Central memory CD8-positive, alpha-beta T cell (primary cell): ENCODE measurements around the gene USO1.
"Not testable (repeated sequence)": the region's sequence is repeated elsewhere in the genome, so short reads cannot be mapped to it uniquely, and the experiment has no call there.

ENCODE experiments used
- ATAC-seq: fragments of 150-1000 bp; cut with Tn5 transposase; replicated peaks from 2 replicates; pipeline ENCODE4 v1.10.0; 2022; ENCODE audit warnings: mild to moderate bottlenecking, moderate FRiP score, moderate number of reproducible peaks; ENCODE audit not compliant: poor library complexity, severe bottlenecking; ENCODE audit errors: extremely low read depth
- DNase-seq, 2 donors: peaks; one replicate each; pipeline ENCODE4 v3.0.0; 2021; ENCODE audit warnings: low spot score in 2 of 2
- H3K27ac Mint-ChIP-seq: one replicate; pipeline ENCODE4 v1.8.0; 2022; ENCODE audit warnings: low read depth, mild to moderate bottlenecking, moderate library complexity, mixed read lengths
- H3K27me3 Mint-ChIP-seq: one replicate; pipeline ENCODE4 v1.8.0; 2022; ENCODE audit warnings: mixed read lengths
- H3K36me3 Mint-ChIP-seq: one replicate; pipeline ENCODE4 v1.8.0; 2022; ENCODE audit warnings: mild to moderate bottlenecking, moderate library complexity, mixed read lengths; ENCODE audit not compliant: insufficient read depth
- H3K4me1 Mint-ChIP-seq: one replicate; pipeline ENCODE4 v1.8.0; 2022; ENCODE audit warnings: mixed read lengths
- H3K4me3 Mint-ChIP-seq: one replicate; pipeline ENCODE4 v1.8.0; 2022; ENCODE audit warnings: mild to moderate bottlenecking, moderate library complexity, mixed read lengths
- H3K9me3 Mint-ChIP-seq: one replicate; pipeline ENCODE4 v1.8.0; 2022; ENCODE audit warnings: mixed read lengths

The USO1 gene

DNA sequence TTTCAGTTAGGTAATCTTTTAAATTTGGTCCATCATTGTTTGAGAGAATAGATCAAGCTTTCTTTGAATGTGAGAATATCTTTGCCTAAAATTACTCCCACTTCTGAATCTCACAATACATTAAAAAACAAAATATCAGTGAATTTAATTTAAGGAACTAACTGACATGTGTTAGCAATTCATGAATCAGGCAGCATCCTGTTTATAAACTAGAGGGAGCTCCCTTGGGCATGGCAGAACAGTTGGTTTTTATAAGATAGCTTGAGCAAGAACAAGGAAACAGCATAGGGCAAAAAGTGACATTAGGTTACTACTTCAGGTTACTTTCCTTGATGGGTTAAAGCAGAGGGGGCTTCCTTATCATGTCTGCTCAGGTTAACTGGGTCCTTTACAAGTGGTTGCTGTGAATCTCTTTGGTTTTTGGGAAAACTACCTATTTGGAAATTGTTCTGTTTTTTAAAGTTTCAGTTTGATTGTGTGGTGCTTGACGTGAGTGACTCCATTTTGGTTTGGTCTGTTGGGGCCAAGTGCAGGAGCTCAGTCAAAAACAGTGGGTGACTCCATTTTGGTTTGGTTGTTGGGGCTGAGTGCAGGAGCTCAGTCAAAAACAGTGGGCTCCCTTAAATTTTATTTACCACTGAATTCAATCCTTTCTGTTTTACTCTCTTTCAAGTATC, 109.9 kb downstream of the USO1 start:
- H3K27ac Mint-ChIP-seq = no peak overlapping the region
- DNase-seq (no peak), ATAC-seq (no peak)
- H3K27me3 Mint-ChIP-seq = no peaks in the 10 kb centered on the region
- no peaks in the 10 kb centered on the region for H3K36me3 Mint-ChIP-seq
- H3K9me3 Mint-ChIP-seq = no peaks in the 10 kb centered on the region
- no peaks in the 10 kb centered on the region for H3K4me1 Mint-ChIP-seq
- H3K4me3 Mint-ChIP-seq = no peak overlapping the region

DNA sequence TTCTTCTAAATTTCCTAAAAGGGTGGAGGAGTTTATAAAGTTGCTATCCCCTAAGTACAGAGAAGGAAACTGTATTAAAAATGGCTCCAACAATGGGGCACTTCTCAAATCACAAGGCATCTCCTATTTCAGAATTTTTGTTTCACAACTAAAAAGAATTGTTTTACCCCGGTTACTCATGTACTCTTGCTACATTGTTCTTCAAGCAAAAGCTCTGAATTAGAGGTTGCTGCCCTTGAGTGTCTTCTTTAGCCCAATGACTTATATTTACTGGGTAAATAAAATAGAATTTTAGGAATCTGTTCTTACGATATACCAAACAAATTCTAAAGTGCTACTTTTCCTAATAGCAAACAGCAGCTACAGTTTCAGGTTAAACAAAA, 110.4 kb downstream of the USO1 start:
- H3K36me3 Mint-ChIP-seq = no peaks in the 10 kb centered on the region
- H3K4me1 Mint-ChIP-seq = no peaks in the 10 kb centered on the region

DNA sequence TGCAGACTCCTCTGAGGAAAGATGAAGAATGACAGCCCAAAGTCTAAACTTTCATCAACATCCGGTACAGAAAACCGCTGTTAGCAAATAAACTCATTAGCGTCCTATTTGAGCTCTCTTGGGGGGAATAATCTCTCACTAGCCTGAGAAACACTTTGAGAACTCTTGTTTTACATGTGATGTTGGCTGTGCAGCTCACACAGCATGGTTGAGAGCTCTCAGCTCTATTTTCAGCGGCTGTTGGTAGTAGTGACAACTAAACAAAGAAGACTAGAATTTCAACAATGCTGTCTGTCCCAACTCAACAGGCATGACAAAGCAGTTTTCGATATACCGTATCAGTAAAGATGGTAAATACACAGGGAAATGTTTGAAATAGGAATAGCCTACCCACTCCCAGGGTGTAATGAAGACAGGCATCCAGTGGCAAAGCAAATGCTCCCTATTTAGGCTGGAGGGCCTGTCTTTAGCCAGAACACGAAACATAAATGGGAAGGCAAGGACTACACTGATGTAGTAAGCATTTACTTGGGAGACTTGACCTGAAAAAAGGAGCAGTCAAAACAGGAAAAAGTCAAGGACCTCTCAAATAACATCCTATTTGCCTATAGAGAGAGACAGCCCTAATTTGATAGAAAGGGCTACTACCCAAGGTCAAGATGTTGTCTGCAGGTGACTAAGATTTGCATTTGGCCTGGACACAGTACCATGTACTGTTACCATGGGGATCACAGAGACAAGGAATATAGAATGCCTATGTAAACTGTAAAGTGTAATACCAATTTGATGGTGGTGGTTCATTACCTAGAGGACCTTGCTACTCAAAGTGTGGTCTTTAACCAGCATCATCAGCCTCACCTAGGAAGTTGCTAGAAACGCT, 117.5 kb downstream of the USO1 start:
- no peaks in the 10 kb centered on the region for H3K4me1 Mint-ChIP-seq
- no peaks in the 10 kb centered on the region for H3K27me3 Mint-ChIP-seq
- H3K36me3 Mint-ChIP-seq = no peaks in the 10 kb centered on the region
- no peak for ATAC-seq
- no peaks in the 10 kb centered on the region for H3K9me3 Mint-ChIP-seq
- no peak overlapping the region for H3K27ac Mint-ChIP-seq
- DNase-seq = no peak
- H3K4me3 Mint-ChIP-seq = no peak overlapping the region

More for the DNA sequence above, 110.4 kb downstream of the USO1 start:
- Mint-ChIP-seq H3K4me3 (no peak overlapping the region), H3K9me3 (no peaks in the 10 kb centered on the region), H3K27me3 (no peaks in the 10 kb centered on the region), H3K27ac (no peak overlapping the region)
- ATAC-seq (no peak), DNase-seq (no peak)

DNA sequence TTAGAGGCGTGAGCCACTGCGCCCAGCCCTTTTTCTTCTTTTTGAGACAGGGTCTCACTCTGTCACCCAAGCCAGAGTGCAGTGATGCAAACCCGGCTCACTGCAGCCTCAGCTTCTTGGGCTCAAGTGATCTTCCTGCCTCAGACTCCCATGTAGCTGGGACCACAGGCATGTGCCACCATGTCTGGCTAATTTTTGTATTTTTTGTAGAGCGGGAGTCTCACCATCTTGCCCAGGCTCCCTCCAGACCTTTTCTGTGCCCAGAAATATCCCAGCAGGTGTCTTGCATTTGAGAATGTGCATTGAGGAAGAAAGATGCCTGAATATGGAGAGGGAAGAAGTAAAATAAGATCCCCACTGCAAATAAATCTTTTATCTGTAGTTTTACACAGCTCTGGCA, 119.2 kb downstream of the USO1 start:
- H3K4me1 Mint-ChIP-seq = no peaks in the 10 kb centered on the region
- H3K9me3 Mint-ChIP-seq = no peaks in the 10 kb centered on the region
- H3K36me3 Mint-ChIP-seq = no peaks in the 10 kb centered on the region
- no peak overlapping the region for H3K4me3 Mint-ChIP-seq
- ATAC-seq (no peak), DNase-seq (no peak)
- no peak overlapping the region for H3K27ac Mint-ChIP-seq
- H3K27me3 Mint-ChIP-seq = no peaks in the 10 kb centered on the region

DNA sequence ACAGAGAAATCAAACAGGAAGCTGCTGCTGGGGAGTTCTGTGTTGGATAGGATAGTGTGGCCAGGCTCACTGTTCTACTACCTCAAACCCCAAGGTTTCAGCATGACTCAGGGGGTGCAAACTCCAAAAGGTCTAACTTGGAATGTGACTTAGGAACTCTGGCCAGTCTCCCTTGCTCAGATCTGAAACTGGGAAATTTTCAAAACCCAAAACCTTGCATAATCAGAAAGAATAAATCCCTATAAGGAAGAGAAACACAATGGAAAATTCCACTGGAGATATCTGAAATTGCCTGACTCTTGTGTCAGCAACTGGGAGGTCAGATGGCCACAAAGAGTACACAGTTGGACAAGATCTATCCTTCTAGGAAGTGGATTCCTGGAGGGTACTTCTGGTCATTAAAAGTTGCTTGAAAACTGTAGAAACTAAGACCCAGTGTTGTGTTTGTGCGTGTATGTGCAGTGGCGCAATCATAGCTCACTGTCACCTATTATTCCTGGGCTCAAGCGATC, 119.8 kb downstream of the USO1 start:
- ATAC-seq = no peak
- Mint-ChIP-seq H3K4me1 (no peaks in the 10 kb centered on the region), H3K27me3 (peaks cover 3% of the 10 kb centered on the region), H3K27ac (no peak overlapping the region), H3K9me3 (no peaks in the 10 kb centered on the region), H3K36me3 (no peaks in the 10 kb centered on the region), H3K4me3 (no peak overlapping the region)
- no peak for DNase-seq

DNA sequence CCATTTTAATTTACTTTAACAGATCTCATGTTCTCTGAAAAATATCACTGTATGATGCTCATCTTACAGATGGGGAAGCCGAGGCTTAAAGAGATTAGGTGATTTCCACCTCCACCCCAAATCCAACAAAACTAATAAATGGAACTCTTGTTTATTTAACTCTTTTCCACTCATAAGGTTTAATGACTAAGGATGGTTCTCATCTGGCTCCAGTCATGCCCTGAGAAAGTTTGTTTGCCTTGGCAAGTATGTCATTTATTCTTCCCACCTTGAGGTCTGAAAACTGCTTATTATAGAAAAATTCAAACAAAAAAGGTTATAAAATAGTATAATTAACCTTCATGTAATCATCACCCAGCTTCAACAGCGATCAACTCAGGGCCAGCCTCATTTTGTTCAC, 121.6 kb downstream of the USO1 start:
- Mint-ChIP-seq H3K4me3 (no peak overlapping the region), H3K27ac (no peak overlapping the region), H3K9me3 (no peaks in the 10 kb centered on the region), H3K36me3 (no peaks in the 10 kb centered on the region), H3K27me3 (peaks cover 9% of the 10 kb centered on the region), H3K4me1 (no peaks in the 10 kb centered on the region)
- DNase-seq = no peak
- ATAC-seq = no peak

DNA sequence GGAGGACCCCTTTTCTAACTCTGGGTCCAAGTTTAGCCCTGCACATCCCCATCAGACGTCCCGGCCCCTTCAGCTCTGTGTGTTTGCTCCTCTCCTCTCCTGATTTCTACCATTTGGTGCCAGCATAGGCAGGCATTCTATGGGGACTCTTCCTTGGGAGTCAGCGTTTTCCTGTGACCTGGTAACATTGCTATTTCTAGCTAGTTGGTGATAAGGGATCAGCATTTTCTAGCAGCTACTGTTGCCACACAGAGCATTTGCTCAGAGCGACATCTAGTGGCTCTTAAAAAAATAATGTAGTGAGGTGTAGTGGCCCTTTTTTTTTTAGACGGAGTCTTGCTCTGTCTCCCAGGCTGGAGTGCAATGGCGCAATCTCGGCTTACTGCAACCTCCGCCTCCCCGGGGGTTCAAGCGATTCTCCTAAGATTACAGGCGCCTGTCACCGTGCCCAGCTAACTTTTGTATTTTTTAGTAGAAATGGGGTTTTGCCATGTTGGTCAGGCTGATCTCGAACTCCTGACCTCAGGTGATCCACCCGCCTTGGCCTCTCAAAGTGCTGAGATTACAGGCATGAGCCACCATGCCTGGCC, 123.9 kb downstream of the USO1 start:
- not testable (repeated sequence) for H3K4me3 Mint-ChIP-seq, H3K9me3 Mint-ChIP-seq, H3K36me3 Mint-ChIP-seq, H3K4me1 Mint-ChIP-seq, DNase-seq, H3K27ac Mint-ChIP-seq
- H3K27me3 Mint-ChIP-seq = peaks cover 15% of the 10 kb centered on the region
- ATAC-seq = peak; percentile 82

DNA sequence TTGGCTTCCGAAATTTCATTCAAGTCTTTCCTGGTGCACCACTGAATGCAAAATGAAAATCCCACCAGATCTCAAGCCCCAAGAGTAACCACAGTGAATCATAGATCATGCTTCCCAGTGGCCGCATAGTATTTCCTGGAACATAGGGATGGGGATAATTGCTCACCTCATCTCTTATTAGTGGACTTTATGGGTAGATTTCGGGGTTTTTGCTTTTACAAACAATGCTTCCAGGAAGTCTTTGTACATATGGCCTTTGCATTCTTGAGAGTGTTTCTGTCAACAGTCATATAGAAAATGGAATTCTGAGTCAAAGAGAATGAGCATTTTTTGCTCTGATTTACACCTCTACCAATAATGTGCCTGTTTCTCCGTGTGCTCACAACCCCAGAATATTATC, 124.5 kb downstream of the USO1 start:
- Mint-ChIP-seq H3K4me1 (no peaks in the 10 kb centered on the region), H3K27me3 (peaks cover 21% of the 10 kb centered on the region), H3K9me3 (no peaks in the 10 kb centered on the region), H3K4me3 (no peak overlapping the region), H3K36me3 (no peaks in the 10 kb centered on the region), H3K27ac (no peak overlapping the region)
- DNase-seq (no peak), ATAC-seq (no peak)

DNA sequence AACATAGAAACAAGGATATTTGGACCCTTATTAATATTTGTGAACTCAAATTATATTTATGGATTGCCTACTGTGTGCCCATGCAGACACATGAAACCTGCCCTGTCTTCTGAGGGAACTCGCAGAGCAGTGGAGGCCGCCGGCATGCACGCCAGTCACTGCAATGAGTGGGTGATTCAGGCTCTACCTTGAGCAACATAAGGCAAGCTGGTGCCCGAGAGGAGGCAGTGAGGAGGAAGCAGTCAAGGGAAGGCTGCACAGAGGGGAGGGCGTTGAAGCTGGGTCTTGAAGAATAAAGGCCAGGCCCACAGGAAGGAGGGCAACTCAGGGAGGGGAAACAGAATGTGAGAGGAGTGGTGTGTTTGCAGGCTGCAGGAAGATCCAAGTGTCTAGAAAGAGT, 125.1 kb downstream of the USO1 start:
- Mint-ChIP-seq H3K9me3 (no peaks in the 10 kb centered on the region), H3K4me1 (no peaks in the 10 kb centered on the region), H3K27me3 (peaks cover 26% of the 10 kb centered on the region), H3K36me3 (no peaks in the 10 kb centered on the region), H3K4me3 (no peak overlapping the region), H3K27ac (no peak overlapping the region)
- DNase-seq (no peak), ATAC-seq (no peak)

DNA sequence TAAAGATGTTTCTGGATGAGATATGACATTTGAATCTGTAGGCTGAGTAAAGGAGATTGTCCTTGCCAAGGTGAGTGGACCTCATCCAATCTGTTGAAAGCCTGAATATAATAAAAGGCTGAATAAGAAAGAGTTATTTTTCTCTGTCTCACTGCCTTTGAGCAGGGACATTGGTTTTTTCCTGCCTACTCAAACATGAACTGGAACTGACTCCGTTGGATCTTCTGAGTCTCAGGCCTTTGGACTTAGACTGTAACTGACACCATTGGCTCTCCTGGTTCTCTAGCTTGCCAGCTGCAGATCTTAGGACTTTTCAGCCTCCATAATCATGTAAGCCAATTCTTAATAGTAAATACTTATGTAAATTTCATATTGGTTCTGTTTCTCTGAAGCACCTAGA, 134.3 kb downstream of the USO1 start:
- Mint-ChIP-seq H3K27ac (no peak overlapping the region), H3K36me3 (no peaks in the 10 kb centered on the region), H3K4me1 (no peaks in the 10 kb centered on the region), H3K9me3 (no peaks in the 10 kb centered on the region), H3K4me3 (no peak overlapping the region), H3K27me3 (peaks cover 6% of the 10 kb centered on the region)
- no peak for DNase-seq
- no peak for ATAC-seq

DNA sequence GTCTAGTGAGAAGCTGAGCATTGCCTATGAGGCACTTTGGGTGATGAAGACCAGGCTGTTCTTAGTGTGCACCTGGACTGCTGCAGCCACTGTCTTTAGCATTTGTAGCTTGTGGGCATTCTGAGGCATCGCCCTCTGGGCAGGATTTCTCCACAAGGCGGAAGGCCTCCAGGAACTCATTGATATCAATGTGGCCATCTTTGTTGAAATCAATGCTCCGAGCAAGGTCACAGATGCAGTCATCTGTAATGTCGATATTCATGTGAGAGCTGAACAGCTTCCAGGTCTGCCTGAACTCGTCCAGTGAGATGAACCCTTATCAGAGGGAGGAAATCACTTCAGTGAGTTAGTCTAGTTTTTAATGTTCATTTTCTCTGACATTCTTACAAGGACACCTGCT, 136.2 kb downstream of the USO1 start:
- Mint-ChIP-seq H3K36me3 (no peaks in the 10 kb centered on the region), H3K27ac (no peak overlapping the region), H3K9me3 (no peaks in the 10 kb centered on the region), H3K4me1 (no peaks in the 10 kb centered on the region), H3K27me3 (no peaks in the 10 kb centered on the region), H3K4me3 (no peak overlapping the region)
- ATAC-seq (no peak), DNase-seq (no peak)
